Activated naive CD4-positive, alpha-beta T cell treated with anti-CD3 and anti-CD28 coated beads, Interleukin-2, amount 10 ng/mL, durations not matched to agents 7 days and 5 days (primary cell): ENCODE data around the gene LRBA.

Source experiments
- CTCF ChIA-PET: fragments of 350-600 bp; sonication (Branson Sonifier 250); formaldehyde crosslinking; loops from one replicate; lab custom pipeline; 2021; ENCODE audit warnings: antibody characterized with exemption; lab: Charles Lee
- DNase-seq: peaks from one replicate; pipeline ENCODE4 v3.0.0-alpha.2; 2020
- H3K27ac Mint-ChIP-seq: one replicate; pipeline ENCODE4 v1.8.0; 2021; ENCODE audit warnings: mild to moderate bottlenecking, moderate library complexity, mixed read lengths
- H3K27me3 Mint-ChIP-seq: one replicate; pipeline ENCODE4 v1.8.0; 2021; ENCODE audit warnings: mild to moderate bottlenecking, mixed read lengths
- H3K36me3 Mint-ChIP-seq: one replicate; pipeline ENCODE4 v1.8.0; 2021; ENCODE audit warnings: mixed read lengths
- H3K4me1 Mint-ChIP-seq: one replicate; pipeline ENCODE4 v1.8.0; 2021; ENCODE audit warnings: mixed read lengths
- H3K4me3 Mint-ChIP-seq: one replicate; pipeline ENCODE4 v1.8.0; 2021; ENCODE audit warnings: mild to moderate bottlenecking, moderate library complexity, mixed read lengths
- H3K9me3 Mint-ChIP-seq: one replicate; pipeline ENCODE4 v1.8.0; 2021; ENCODE audit warnings: mixed read lengths

LRBA gene

DNA sequence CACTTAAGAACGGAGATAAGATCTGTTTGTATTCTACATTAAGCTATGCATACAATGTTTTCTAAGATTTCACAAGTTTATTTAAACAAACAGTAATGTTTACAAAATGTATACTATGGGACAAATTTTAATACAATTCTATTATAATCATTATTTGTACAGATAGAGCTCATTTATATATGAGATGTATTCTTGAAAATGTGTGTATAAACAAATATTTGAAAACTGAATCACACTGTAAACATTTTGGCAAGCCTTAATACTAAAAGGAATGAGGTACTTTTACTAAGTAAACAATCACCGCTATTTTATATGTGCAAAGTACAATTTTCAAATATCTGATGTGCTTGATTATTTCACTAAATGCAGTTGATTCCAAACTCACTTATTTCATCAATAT lies 552.3 kb downstream of the LRBA start:
- H3K4me3 Mint-ChIP-seq, result no peak overlapping the region
- H3K9me3 Mint-ChIP-seq, result no peaks in the 10 kb centered on the region
- H3K4me1 Mint-ChIP-seq, result no peaks in the 10 kb centered on the region
- peaks cover 10% of the 10 kb centered on the region for H3K36me3 Mint-ChIP-seq
- CTCF ChIA-PET, result no interaction called here
- DNase-seq, result no peak
- no peaks in the 10 kb centered on the region for H3K27me3 Mint-ChIP-seq
- no peak overlapping the region for H3K27ac Mint-ChIP-seq

DNA sequence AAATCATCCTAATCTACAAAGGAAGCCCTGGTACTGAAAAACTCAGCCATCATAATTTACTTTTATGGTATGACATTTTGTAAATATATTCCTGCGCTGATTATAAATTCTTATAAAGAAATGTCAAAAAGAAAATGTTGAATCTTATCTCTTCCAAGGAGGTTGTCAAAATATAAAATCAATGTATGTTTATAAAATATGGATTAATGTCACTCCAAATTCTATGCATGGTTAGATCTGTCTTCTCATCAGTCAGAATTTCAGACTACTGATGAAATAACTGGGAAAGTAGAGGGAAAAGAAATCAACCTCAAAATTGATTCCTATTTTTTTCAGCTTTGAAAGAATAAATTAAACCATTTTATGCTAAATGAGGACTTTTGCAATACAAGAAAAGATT lies 553.1 kb downstream of the LRBA start:
- no peak for DNase-seq
- CTCF ChIA-PET, result no interaction called here
- Mint-ChIP-seq H3K36me3 (peaks cover 10% of the 10 kb centered on the region), H3K9me3 (no peaks in the 10 kb centered on the region), H3K27me3 (no peaks in the 10 kb centered on the region), H3K27ac (no peak overlapping the region), H3K4me1 (no peaks in the 10 kb centered on the region), H3K4me3 (no peak overlapping the region)

- Mint-ChIP-seq H3K27ac (no peak overlapping the region), H3K27me3 (no peaks in the 10 kb centered on the region), H3K36me3 (peaks cover 5% of the 10 kb centered on the region), H3K4me1 (no peaks in the 10 kb centered on the region), H3K9me3 (peaks cover 5% of the 10 kb centered on the region), H3K4me3 (no peak overlapping the region)
- CTCF ChIA-PET, result no interaction called here
- DNase-seq, result no peak
Observed at GRCh38 chr4:150457802-150458201, 557.3 kb downstream of the LRBA start.

GRCh38 chr4:150451883-150452282 lies 563.2 kb downstream of the LRBA start:
- no peak for DNase-seq
- Mint-ChIP-seq H3K4me1 (no peaks in the 10 kb centered on the region), H3K27me3 (no peaks in the 10 kb centered on the region), H3K27ac (no peak overlapping the region), H3K36me3 (peaks cover 8% of the 10 kb centered on the region), H3K4me3 (no peak overlapping the region), H3K9me3 (peaks cover 7% of the 10 kb centered on the region)
- CTCF ChIA-PET, result no interaction called here

DNA sequence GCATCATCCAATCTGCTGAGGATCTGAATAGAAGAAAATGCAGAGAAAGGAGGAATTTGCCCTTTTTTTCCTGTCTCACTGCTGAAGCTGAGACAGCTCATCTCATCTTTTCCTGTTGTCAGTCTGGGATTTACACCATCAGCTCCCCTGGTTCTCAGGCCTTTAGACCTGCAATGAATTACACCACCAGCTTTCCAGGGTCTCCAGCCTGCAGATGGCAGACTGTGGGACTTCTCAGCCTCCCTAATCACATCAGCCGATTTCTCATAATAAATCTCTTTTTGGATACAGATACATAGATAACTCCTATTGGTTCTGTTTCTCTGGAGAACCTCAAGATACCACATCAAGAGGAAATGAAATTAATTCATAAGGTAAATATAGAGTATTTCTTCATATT lies 567.7 kb downstream of the LRBA start:
- Mint-ChIP-seq H3K36me3 (peaks cover 3% of the 10 kb centered on the region), H3K27ac (no peak overlapping the region), H3K4me3 (no peak overlapping the region), H3K9me3 (peaks cover 2% of the 10 kb centered on the region), H3K27me3 (no peaks in the 10 kb centered on the region), H3K4me1 (no peaks in the 10 kb centered on the region)
- CTCF ChIA-PET, result no interaction called here
- DNase-seq, result no peak

DNA sequence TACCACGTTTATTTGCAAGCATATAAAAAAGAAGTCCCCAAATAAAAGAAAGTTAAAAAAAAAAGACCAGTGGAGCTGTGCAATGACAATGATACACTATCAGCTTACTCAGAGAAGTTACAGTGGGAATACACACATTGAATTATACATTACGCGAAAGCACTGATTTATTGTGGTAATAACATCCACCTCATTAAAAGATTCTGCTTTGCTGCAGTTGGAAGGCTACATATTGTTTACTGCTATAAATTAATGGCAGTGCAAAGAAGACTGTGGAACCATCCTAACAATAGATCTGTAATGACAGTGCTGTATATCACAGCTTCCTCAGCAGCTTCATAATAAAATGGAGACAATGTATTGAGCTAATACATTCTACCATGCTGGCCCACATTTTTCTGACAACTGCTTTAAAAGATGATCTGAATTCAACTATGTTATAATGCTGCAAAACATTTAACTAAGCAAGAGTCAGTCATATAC lies 575.6 kb downstream of the LRBA start:
- no peak for DNase-seq
- Mint-ChIP-seq H3K27me3 (no peaks in the 10 kb centered on the region), H3K9me3 (no peaks in the 10 kb centered on the region), H3K36me3 (peaks cover 9% of the 10 kb centered on the region), H3K27ac (no peak overlapping the region), H3K4me3 (no peak overlapping the region), H3K4me1 (no peaks in the 10 kb centered on the region)
- CTCF ChIA-PET, result no interaction called here

DNA sequence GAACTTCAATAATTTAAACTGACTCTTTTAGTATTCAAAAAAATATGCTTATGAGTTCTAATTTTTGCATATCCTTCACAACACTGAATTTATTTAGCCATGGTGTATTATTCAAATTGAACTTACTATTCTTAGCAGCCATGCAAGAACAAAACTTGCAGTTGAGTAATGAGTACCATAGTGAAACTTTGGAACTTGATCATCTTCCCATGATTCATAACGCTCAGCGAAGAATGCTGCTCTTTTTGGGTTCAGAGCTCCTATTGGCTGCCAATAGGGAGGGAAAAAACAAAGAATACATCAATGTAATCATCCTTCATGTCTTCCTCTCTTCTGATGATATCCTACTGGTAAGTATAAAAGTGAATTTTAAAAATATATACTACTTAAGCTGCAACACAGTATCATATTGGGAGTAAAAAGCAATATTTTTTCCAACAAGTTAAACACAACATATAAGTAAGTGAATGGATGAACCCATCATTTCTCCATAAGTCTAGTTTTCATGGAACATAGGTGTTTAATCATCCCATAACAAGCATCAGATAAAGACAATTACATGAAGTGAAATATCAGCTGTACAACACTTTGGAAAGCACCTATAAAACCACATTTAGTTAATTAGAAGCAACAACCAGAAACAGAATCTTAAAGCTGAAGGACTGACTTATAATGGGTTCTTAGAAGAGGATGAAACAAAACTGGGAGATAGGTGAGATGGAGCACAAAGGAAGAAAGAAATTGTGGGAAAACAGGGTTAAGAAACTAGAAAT lies 578.3 kb downstream of the LRBA start:
- H3K36me3 Mint-ChIP-seq, result peaks cover 13% of the 10 kb centered on the region
- CTCF ChIA-PET, result no interaction called here
- no peak for DNase-seq
- no peak overlapping the region for H3K27ac Mint-ChIP-seq
- no peaks in the 10 kb centered on the region for H3K27me3 Mint-ChIP-seq
- H3K4me3 Mint-ChIP-seq, result no peak overlapping the region
- no peaks in the 10 kb centered on the region for H3K9me3 Mint-ChIP-seq
- no peaks in the 10 kb centered on the region for H3K4me1 Mint-ChIP-seq

GRCh38 chr4:150431221-150431620 lies 583.9 kb downstream of the LRBA start:
- H3K9me3 Mint-ChIP-seq, result no peaks in the 10 kb centered on the region
- H3K4me3 Mint-ChIP-seq, result no peak overlapping the region
- peaks cover 13% of the 10 kb centered on the region for H3K36me3 Mint-ChIP-seq
- no peaks in the 10 kb centered on the region for H3K27me3 Mint-ChIP-seq
- DNase-seq, result no peak
- H3K27ac Mint-ChIP-seq, result no peak overlapping the region
- CTCF ChIA-PET, result no interaction called here
- no peaks in the 10 kb centered on the region for H3K4me1 Mint-ChIP-seq

DNA sequence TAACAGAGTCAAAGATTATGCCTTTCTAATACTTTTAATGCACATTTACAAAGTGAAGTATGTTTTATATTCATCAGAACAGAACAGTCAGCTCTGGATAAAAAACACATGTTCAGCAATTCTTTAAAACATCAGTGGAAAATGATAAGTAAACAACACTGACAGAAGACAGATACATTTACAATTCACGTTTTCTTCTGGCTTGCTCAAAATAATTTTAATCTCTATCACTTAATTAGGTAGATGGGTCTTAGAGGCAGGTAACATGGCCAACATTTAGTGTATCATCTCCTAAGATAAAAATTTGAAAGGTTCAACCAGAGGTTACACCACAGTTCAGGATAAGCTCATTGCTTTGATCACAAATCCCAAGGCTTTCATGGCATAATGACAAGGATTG lies 589.9 kb downstream of the LRBA start:
- Mint-ChIP-seq H3K27ac (no peak overlapping the region), H3K36me3 (peaks cover 4% of the 10 kb centered on the region), H3K4me3 (no peak overlapping the region), H3K27me3 (no peaks in the 10 kb centered on the region), H3K9me3 (no peaks in the 10 kb centered on the region), H3K4me1 (no peaks in the 10 kb centered on the region)
- no peak for DNase-seq
- CTCF ChIA-PET, result interaction anchor here (0.6 kb wide), 1 partner anchor 618 kb away, joined by 4 read pairs; no protein-coding TSS in a partner anchor

DNA sequence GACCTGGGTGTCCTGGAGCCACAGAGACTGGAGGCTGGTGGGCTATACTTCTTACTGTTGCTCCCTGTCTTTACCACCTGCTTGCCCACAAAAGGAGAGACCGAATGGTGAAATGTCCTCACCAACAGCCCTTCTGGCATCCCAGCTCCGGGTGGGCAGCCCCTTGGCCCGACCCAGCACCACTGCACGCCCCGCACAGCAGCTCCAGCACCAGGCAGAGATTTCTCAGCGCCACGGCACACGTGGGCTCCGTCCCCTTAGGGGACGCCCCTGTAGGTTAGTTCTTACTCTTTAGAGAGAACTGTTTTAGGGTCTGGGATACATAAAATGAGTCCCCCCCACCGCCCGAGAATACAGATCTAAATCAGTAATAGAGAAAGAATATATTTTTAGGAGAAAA lies 591.6 kb downstream of the LRBA start:
- H3K27me3 Mint-ChIP-seq, result no peaks in the 10 kb centered on the region
- peak overlapping the region; percentile 64 for H3K27ac Mint-ChIP-seq
- H3K4me1 Mint-ChIP-seq, result no peaks in the 10 kb centered on the region
- DNase-seq, result no peak
- CTCF ChIA-PET, result no interaction called here
- no peaks in the 10 kb centered on the region for H3K9me3 Mint-ChIP-seq
- H3K36me3 Mint-ChIP-seq, result peaks cover 4% of the 10 kb centered on the region
- H3K4me3 Mint-ChIP-seq, result no peak overlapping the region

- Mint-ChIP-seq H3K36me3 (peaks cover 4% of the 10 kb centered on the region), H3K27ac (peak overlapping the region; percentile 64), H3K9me3 (no peaks in the 10 kb centered on the region), H3K27me3 (no peaks in the 10 kb centered on the region), H3K4me1 (no peaks in the 10 kb centered on the region), H3K4me3 (no peak overlapping the region)
- no peak for DNase-seq
- CTCF ChIA-PET, result no interaction called here
Observed at GRCh38 chr4:150423074-150423473, 592.0 kb downstream of the LRBA start.

DNA sequence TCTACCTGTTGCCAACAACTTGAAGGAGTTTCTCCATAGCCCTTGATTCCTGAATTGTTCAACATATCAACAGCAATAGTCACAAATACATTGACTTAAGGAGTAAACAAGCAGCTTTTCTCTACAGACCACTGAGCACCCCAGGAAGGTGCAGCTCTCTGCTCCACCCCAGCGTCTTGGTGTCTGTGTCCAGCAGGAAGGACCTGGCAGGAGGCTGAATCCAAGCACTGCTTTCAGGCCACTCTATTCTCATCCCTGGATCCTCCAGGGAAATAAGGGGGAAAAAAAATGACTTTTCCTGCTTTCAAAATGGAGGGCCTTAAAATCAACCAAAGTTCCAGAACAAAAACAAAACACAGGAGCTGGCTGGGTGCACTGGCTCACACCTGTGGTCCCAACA lies 593.5 kb downstream of the LRBA start:
- DNase-seq, result no peak
- CTCF ChIA-PET, result no interaction called here
- Mint-ChIP-seq H3K9me3 (no peaks in the 10 kb centered on the region), H3K36me3 (peaks cover 4% of the 10 kb centered on the region), H3K27ac (no peak overlapping the region), H3K27me3 (no peaks in the 10 kb centered on the region), H3K4me1 (no peaks in the 10 kb centered on the region), H3K4me3 (no peak overlapping the region)

- DNase-seq, result no peak
- no peak overlapping the region for H3K4me3 Mint-ChIP-seq
- no peaks in the 10 kb centered on the region for H3K27me3 Mint-ChIP-seq
- H3K4me1 Mint-ChIP-seq, result no peaks in the 10 kb centered on the region
- CTCF ChIA-PET, result no interaction called here
- no peak overlapping the region for H3K27ac Mint-ChIP-seq
- H3K36me3 Mint-ChIP-seq, result peaks cover 4% of the 10 kb centered on the region
- no peaks in the 10 kb centered on the region for H3K9me3 Mint-ChIP-seq
Observed at GRCh38 chr4:150419939-150420338, 595.1 kb downstream of the LRBA start.

DNA sequence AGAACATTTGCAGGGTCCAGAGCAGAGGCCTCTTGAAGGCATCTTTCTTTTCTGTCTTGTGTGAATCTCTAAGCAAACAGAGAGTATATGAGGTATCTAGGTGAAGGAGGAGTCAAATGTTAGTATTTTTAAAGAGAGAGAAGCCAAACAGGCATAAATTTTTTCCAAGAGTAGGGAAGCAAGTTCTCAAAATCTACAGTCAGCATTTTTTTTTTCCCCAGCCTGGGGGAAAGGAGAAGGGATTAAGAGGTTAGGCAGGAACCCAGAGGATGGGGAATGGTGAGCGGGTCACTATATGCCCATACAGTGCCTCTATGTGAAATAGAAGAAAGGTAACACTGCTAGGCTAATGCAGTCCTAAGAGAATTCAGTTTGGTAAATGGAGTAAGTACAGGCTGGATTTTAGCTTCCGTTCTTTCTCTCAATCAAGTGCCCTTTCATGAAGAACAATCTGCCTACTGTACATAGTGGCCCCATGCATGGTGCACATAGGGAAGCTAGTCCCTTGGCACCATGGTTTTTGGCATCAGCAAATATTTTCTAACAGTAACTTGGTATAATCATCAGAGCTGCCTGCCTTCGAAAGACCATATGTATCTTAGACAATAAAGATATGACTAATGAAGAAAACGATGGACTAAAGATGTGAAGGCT lies 596.2 kb downstream of the LRBA start:
- DNase-seq, result no peak
- no peak overlapping the region for H3K4me3 Mint-ChIP-seq
- H3K9me3 Mint-ChIP-seq, result no peaks in the 10 kb centered on the region
- peaks cover 4% of the 10 kb centered on the region for H3K36me3 Mint-ChIP-seq
- CTCF ChIA-PET, result no interaction called here
- no peaks in the 10 kb centered on the region for H3K4me1 Mint-ChIP-seq
- no peaks in the 10 kb centered on the region for H3K27me3 Mint-ChIP-seq
- no peak overlapping the region for H3K27ac Mint-ChIP-seq

DNA sequence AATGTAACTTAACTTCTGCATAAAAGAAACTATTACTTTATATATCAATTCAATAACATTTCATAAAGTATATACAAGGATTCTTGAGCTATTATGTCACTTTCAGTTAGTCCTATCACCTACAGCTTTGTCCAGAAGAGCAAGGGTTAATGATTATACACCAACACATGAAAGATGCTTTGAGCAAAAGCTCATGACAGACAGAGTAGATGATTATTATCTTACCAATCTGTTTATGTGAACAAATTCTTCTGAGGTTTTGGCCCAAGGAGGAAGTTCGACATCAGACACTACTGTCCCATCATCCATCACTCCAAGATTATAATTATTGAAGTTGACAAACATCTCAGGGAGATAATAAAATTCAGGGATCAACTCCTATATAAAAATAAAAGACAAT lies 599.9 kb downstream of the LRBA start:
- no peaks in the 10 kb centered on the region for H3K27me3 Mint-ChIP-seq
- H3K27ac Mint-ChIP-seq, result no peak overlapping the region
- H3K4me1 Mint-ChIP-seq, result no peaks in the 10 kb centered on the region
- CTCF ChIA-PET, result no interaction called here
- no peak for DNase-seq
- no peaks in the 10 kb centered on the region for H3K9me3 Mint-ChIP-seq
- H3K36me3 Mint-ChIP-seq, result no peaks in the 10 kb centered on the region
- H3K4me3 Mint-ChIP-seq, result no peak overlapping the region
